ENCODE results near the gene ME2. TPM values are rescaled to one million over a fixed set of nuclear protein-coding genes. Genes with fewer than 3 reads are reported as not detected.
"Not testable (repeated sequence)": the region's sequence is repeated elsewhere in the genome, so short reads cannot be mapped to it uniquely, and the experiment has no call there.

The ME2 gene
- total RNA-seq, 2 experiments from 2014 or later, result 39.0 to 62.0 TPM

- H3K4me2 ChIP-seq (ENCODE audit: low read length), result no peak overlapping the region
- peaks cover 6% of the 10 kb centered on the region; the same call in 1 of the 2 replicates for H3K79me2 ChIP-seq (ENCODE audit: insufficient read depth, low read depth, low read length)
- no peak overlapping the region for H3K27ac ChIP-seq (ENCODE audit: low read depth, low read length, poor library complexity, severe bottlenecking)
- TF ChIP-seq, protein P1, sequence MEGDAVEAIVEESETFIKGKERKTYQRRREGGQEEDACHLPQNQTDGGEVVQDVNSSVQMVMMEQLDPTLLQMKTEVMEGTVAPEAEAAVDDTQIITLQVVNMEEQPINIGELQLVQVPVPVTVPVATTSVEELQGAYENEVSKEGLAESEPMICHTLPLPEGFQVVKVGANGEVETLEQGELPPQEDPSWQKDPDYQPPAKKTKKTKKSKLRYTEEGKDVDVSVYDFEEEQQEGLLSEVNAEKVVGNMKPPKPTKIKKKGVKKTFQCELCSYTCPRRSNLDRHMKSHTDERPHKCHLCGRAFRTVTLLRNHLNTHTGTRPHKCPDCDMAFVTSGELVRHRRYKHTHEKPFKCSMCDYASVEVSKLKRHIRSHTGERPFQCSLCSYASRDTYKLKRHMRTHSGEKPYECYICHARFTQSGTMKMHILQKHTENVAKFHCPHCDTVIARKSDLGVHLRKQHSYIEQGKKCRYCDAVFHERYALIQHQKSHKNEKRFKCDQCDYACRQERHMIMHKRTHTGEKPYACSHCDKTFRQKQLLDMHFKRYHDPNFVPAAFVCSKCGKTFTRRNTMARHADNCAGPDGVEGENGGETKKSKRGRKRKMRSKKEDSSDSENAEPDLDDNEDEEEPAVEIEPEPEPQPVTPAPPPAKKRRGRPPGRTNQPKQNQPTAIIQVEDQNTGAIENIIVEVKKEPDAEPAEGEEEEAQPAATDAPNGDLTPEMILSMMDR (conservative IDR thresholded peaks at IDR 0.05; ENCODE audit: low read length), result no peak
- TF ChIP-seq EZH2phosphoT487 (IDR thresholded peaks at IDR 0.05; ENCODE audit: borderline replicate concordance, low read depth, low read length), result no peak
- intact Hi-C loops (cut with micrococcal nuclease; ENCODE audit: unreplicated experiment), result no loop called here
- H3K9me2 ChIP-seq (ENCODE audit: insufficient read depth, low read length), result no peaks in the 10 kb centered on the region
- H3K9me3 ChIP-seq (ENCODE audit: low read length), result no peaks in the 10 kb centered on the region
- DNase-seq (ENCODE audit: low spot score), result no peak
- peaks cover 6% of the 10 kb centered on the region for H3K4me1 ChIP-seq (ENCODE audit: insufficient read depth, low read length, poor library complexity, severe bottlenecking)
- POLR2A ChIA-PET, result interaction anchor here (0.8 kb wide), 1 partner anchor 60 kb away, joined by 3 read pairs; the partner anchor contains the start of gene SMAD4
- H3K36me3 ChIP-seq (ENCODE audit: insufficient read depth, low read length), result peaks cover 3% of the 10 kb centered on the region
- H2AFZ ChIP-seq (ENCODE audit: low read length), result no peak overlapping the region
- CTCF ChIA-PET (ENCODE audit: unreplicated experiment), result no interaction called here
- H3K4me3 ChIP-seq (ENCODE audit: low read depth, low read length, poor library complexity, severe bottlenecking), result no peak overlapping the region
- no peaks in the 10 kb centered on the region for H4K20me1 ChIP-seq (ENCODE audit: insufficient read depth, low read length)
- no TSS peak for BruUV-seq (replicated peaks)
Observed at GRCh38 chr18:50970006-50970405, 91.1 kb downstream of the ME2 start.

GRCh38 chr18:50972404-50972803 lies 93.5 kb downstream of the ME2 start:
- H2AFZ ChIP-seq (ENCODE audit: low read length); H3K9me2 ChIP-seq (ENCODE audit: insufficient read depth, low read length); H3K4me1 ChIP-seq (ENCODE audit: insufficient read depth, low read length, poor library complexity, severe bottlenecking); H3K27ac ChIP-seq (ENCODE audit: low read depth, low read length, poor library complexity, severe bottlenecking); intact Hi-C loops (cut with micrococcal nuclease; ENCODE audit: unreplicated experiment); H3K4me2 ChIP-seq (ENCODE audit: low read length); H3K79me2 ChIP-seq (ENCODE audit: insufficient read depth, low read depth, low read length); H3K9me3 ChIP-seq (ENCODE audit: low read length); H4K20me1 ChIP-seq (ENCODE audit: insufficient read depth, low read length); DNase-seq (ENCODE audit: low spot score); H3K4me3 ChIP-seq (ENCODE audit: low read depth, low read length, poor library complexity, severe bottlenecking); CTCF ChIA-PET (ENCODE audit: unreplicated experiment); BruUV-seq (replicated peaks): not testable (repeated sequence)
- POLR2A ChIA-PET, result interaction anchor here (0.6 to 1.0 kb wide), 2 partner anchors 42 to 94 kb away, joined by 3 to 4 read pairs; no protein-coding TSS in a partner anchor
- H3K36me3 ChIP-seq (ENCODE audit: insufficient read depth, low read length), result peaks cover 26% of the 10 kb centered on the region

GRCh38 chr18:50973367-50974126 lies 94.6 kb downstream of the ME2 start:
- H3K9me3 ChIP-seq (ENCODE audit: low read length), result no peaks in the 10 kb centered on the region
- intact Hi-C loops (cut with micrococcal nuclease; ENCODE audit: unreplicated experiment), result no loop called here
- POLR2A ChIA-PET, result interaction anchor here (0.9 kb wide), 1 partner anchor 30 kb away, joined by 3 read pairs; no protein-coding TSS in a partner anchor
- no peaks in the 10 kb centered on the region for H4K20me1 ChIP-seq (ENCODE audit: insufficient read depth, low read length)
- no peaks in the 10 kb centered on the region for H3K9me2 ChIP-seq (ENCODE audit: insufficient read depth, low read length)
- no peak for DNase-seq (ENCODE audit: low spot score)
- no peak overlapping the region for H3K27ac ChIP-seq (ENCODE audit: low read depth, low read length, poor library complexity, severe bottlenecking)
- peaks cover 36% of the 10 kb centered on the region for H3K36me3 ChIP-seq (ENCODE audit: insufficient read depth, low read length)
- no peak for TF ChIP-seq EZH2phosphoT487 (IDR thresholded peaks at IDR 0.05; ENCODE audit: borderline replicate concordance, low read depth, low read length)
- TF ChIP-seq, protein P1 (conservative IDR thresholded peaks at IDR 0.05; ENCODE audit: low read length), result no peak
- H3K4me2 ChIP-seq (ENCODE audit: low read length), result no peak overlapping the region
- BruUV-seq (replicated peaks), result no TSS peak
- H3K4me3 ChIP-seq (ENCODE audit: low read depth, low read length, poor library complexity, severe bottlenecking), result no peak overlapping the region
- H2AFZ ChIP-seq (ENCODE audit: low read length), result no peak overlapping the region
- peaks cover 6% of the 10 kb centered on the region; the same call in 1 of the 2 replicates for H3K79me2 ChIP-seq (ENCODE audit: insufficient read depth, low read depth, low read length)
- CTCF ChIA-PET (ENCODE audit: unreplicated experiment), result no interaction called here
- H3K4me1 ChIP-seq (ENCODE audit: insufficient read depth, low read length, poor library complexity, severe bottlenecking), result no peaks in the 10 kb centered on the region

Data from OCI-LY7 (cell line).